HEK293T (cell line): Measurements from ENCODE around the gene SERPINA3.

Experiments used
- FOXA1 ChIP-seq: fragments of 450-650 bp; IDR thresholded peaks from 2 replicates; pipeline ENCODE4 v1.6.1; 2016; ENCODE audit warnings: mild to moderate bottlenecking
- FOXM1 ChIP-seq: fragments of 450-650 bp; IDR thresholded peaks from 2 replicates; pipeline ENCODE4 v1.6.1; 2017; ENCODE audit warnings: mild to moderate bottlenecking, borderline replicate concordance
- SP1 ChIP-seq: fragments of 450-650 bp; IDR thresholded peaks from 2 replicates; pipeline ENCODE4 v1.6.1; 2017
- SUZ12 ChIP-seq: fragments of 450-650 bp; IDR thresholded peaks from 2 replicates; pipeline ENCODE4 v1.6.1; 2016; ENCODE audit warnings: mild to moderate bottlenecking

DNA sequence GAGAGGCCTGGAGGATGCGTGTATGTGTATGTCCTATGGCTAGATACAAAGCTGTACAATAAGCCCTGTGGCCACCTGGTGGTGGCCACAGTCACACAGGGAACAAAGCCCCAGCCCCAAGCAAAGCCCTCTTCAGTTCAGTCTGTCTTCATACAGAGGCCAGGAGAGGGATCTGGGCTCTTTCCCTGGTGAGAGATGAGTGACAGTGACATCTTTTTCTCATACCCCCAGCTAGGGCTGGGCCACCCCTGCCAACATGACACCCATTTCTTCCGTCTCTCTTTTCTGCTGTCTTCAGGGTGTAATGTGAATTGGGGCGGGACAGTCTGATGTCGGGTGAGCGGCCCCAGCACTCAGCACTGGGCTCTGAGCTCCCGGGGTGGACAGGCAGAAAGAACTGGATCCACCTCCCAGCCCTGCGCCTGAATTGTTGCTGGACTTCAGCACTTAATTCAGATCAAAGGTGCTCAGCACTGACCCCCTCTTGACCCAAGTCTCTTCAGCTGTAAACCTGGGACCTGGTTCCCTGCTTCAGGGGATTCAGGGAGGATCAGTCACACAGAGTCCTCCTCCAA is 59.8 kb downstream of the SERPINA3 start:
- TF ChIP-seq SUZ12 (no peak), FOXM1 (no peak), FOXA1 (no peak), SP1 (no peak)
